ENCODE data around the gene TTLL11.

The TTLL11 gene

DNA sequence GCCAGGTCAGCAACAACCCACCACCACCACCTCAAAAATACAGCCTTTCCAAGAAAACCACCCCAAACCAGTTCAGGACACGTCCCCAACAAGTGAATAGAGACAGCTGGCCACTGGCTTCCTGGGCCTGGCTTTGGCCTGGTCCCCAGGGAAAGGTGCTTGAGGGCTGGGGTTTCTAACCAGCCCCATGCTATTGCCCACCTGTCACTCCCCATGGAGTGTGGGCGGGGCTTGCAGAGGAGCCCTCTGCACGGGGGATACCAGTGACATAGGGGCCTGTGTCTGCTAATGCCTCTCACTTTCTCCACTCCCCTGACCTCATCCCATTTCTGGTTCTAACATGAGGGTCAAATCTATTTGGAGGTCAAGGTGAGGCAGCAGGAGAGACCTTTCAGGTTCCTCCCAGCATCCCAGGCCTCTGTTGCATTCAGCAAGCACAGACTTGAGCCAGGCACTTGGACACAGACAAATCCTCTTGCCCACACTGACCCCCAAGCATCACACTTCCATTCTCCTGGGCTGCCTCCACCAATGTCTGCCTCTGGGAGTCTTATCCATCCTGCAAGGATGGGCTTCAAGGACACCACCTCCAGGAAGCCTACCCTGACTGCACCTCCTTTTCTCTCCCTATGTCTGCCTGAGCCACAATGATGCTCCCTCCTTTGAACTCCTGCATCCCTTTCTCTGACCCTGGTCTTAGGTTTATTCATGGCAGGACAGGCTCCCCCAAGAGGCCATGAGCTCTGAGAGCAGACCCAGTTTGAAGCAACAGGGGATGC, 16.1 kb upstream of the TTLL11 start:
- DNase-seq, result no peak

GRCh38 chr9:122107291-122107805, 14.2 kb upstream of the TTLL11 start:
- DNase-seq, result no peak

DNA sequence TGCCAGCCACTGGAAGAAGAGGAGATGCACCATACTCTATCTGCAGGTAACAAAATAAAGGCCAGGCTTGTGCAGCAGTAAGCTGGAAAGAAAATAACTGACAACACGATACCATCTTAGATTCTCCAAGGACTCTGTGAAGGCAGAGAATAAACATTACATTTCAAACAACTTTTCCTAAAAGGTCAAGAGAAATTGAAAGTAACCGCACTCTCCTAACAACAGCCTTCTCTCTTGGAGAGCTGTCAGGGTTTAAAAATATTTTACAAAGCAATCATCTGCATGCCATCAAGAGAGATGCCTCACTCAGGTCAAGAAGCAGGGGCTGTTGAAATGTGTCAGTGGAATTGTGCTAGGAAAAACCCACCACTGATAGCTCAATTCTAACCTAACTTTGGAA, 13.5 kb upstream of the TTLL11 start:
- DNase-seq, result no peak

DNA sequence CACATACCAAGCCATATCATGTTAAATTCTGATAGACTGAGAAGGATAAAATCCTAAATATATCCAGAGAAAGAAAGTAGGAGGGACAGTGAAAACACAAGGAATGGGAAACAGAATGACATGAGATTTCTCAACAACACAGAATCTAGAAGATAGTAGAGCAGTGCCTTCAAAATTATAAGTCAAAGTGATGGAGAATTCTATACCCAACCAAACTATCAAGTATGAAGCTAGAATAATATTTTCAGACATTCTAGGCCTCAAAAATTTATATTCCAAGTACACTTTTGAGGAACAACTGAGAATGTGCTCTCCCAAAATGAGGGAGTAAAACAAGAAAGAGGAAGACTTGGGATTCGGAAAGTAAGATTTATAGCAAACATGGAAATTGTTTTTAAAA, 10.9 kb upstream of the TTLL11 start:
- DNase-seq, result no peak

DNA sequence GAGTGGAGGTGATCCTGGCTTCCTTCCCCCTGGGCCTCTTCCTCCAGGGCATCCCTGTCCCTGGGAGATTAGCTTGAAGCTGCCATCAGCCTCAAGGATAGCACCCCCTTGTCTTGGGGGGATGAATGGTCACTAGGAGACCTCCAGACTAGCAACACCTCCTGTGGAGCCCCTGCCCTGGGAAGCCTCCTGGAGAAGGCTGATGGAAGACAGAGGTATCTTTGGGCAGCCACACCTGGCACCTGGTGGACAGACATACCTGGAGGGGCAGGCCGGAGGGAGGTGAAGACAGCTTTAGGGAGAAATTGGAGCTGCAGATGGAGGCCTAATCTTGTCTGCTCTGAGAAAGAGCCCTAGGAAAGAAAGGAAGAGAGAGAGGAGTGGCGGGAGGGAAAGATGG, 9.0 kb upstream of the TTLL11 start:
- DNase-seq, result no peak

GRCh38 chr9:122100756-122101155, 7.6 kb upstream of the TTLL11 start:
- DNase-seq, result no peak

GRCh38 chr9:122099271-122099869, 6.3 kb upstream of the TTLL11 start:
- peak; percentile 34 to 74 (median 70) for DNase-seq

DNA sequence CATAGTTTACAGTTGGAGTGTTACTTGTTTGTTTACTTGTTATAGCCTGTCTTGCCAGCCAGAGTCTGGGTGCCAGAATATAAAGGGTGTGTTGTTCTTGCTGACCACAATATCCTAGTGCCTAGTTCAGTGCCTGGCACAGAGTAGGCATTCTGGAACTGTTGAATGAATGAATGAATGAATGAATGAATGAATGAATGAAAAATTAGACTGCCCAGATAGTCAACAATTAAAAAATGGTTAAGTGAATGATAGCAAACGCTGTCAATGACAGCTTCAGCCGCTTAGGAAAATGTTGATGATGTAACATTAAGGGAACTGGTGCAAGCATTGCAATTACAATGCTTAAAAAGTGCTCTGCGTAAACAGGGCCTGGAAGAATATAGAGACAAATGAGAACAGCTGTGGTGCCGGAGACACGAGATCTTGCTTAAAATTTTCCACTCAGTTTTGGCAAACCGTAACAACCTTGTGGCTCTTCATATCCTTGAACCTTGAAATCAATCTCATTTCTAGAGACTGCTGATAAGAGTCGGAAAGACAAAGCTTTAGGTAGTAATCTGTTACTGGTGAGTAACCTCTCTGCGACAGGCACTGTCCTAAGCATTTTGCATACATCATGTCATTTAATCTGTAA, 4.7 kb upstream of the TTLL11 start:
- DNase-seq, result no peak

- DNase-seq, result no peak
These were observed 3.7 kb upstream of the TTLL11 start for GRCh38 chr9:122096620-122097415.

DNA sequence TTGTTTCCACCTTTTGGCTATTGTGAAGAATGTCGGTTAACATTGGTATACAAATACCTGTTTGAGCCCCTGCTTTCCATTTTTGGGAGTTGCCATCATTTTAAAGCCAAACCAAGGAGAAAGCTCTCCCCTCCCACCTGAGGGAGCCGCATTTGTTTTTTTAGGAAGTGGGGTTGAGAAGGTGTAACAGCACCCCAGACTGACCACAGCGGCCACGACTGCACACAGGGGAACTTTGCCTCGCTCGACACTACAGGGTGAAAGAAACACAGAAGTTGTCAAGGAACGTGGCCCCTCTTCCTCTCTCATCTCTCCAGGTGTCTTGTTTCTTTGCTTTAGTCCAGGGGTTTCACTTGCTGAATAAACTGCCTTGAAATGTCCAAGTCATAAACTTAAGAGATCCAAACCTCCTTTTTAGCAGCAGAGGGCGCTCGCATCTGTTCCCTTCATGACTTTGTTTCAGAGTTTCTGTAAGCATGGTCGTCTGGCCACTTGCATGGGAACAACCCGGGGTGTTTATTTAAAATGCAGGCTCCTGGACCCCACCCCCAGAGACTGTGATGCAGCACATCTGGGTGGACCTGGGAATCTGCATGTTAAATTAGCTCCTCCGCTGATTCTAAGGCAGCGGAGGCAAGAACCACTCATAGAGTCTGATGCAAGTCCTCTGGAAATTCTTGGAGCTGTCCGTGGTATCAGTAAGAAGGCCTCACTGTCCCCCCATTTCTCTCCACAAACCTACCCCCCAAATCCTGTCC, 2.1 kb upstream of the TTLL11 start:
- DNase-seq, result peak in 2 of 4 experiments; percentile 1 to 27

DNA sequence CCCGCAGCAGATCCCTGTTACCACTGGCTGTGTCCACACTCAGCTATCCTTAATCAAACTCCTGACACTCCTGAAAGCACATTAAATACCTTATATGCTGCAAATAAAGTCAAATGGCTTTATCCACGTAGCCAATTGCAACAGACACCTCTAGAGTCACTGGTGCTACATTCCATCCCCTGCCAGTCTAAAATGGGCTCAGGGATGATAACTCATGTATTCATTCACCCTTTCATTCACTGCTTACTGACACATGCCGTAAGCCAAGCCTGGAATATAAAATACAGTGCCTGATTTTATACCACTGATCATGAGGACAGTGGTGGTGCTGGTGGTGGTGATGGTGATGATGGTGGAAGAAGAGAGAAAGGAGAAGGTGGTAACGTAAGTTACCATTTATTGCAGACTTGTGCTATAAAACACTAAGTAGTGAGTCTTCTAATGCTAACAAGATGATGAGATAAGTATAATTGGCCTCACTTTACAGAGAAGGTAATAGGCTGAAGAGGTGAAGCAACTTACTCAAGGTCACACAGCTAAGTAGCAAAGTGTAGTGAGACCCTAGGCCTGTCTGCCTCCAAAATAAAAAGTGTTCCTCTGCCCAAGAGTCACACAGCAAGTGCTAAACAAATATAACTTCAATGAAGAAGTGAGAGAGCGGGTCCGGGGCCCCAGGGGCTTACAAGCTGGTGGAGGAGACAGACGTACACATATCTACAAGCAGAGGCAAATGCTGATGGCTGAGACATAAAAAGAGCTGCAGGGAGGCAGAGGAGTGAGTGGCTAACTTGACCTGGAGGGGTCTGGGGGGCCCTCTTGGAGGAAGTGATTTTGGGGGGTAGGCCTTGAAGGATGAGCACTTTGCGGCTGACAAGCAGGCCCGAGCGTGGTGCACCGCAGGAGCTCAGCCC, 1.2 kb downstream of the TTLL11 start:
- no peak for DNase-seq

GRCh38 chr9:122090981-122091380, 2.1 kb downstream of the TTLL11 start:
- no peak for DNase-seq

- DNase-seq, result no peak
These were observed 2.7 kb downstream of the TTLL11 start for GRCh38 chr9:122090287-122090883.

- no peak for DNase-seq
These were observed 4.0 kb downstream of the TTLL11 start for GRCh38 chr9:122088880-122089706.

GRCh38 chr9:122087406-122088200, 5.5 kb downstream of the TTLL11 start:
- no peak for DNase-seq

GRCh38 chr9:122086873-122087272, 6.2 kb downstream of the TTLL11 start:
- no peak for DNase-seq

- no peak for DNase-seq
These were observed 7.8 kb downstream of the TTLL11 start for GRCh38 chr9:122085260-122085659.

DNA sequence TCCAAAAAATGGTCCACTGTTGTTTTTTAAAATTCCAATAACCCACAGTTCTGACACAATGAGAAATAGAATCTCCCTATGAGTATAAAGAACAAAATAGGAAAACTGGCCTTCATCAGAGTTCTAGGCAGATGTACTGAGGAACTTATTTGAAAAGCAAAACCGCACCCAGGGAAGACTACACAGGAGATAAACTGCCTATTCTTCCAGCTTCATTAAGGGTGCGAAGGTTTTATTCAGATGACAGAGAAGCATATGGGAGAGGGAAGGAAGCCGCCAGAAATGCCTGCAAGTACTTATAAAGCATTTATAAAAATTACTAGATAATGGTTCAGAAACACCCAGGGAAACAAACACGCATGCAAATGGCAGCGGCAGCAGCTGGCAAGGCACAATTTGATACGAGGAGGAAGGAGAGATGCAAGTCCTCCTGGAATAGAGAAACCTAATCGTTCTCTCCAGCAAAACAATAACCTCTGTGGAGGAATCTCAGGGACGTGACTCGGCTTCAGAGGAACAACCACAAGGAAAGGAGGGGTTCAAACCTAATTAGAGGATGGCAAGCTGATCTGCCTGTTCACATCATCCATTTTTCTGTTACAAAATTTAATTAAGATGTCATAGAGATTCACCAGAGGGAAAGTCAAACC, 9.0 kb downstream of the TTLL11 start:
- no peak for DNase-seq

Measured in activated naive CD4-positive, alpha-beta T cell (primary cell).